CD4-positive, alpha-beta T cell treated with Interleukin-1 beta for 1 hour (primary cell): ENCODE results near the gene RPL36AL.
A peak's percentile ranks its signal among the peaks of the same experiment; 100 is the strongest.
"Not testable (repeated sequence)": the region's sequence is repeated elsewhere in the genome, so short reads cannot be mapped to it uniquely, and the experiment has no call there.

Experiments
- DNase-seq, 2 donors: peaks; one replicate each; pipeline ENCODE4 v3.0.0-alpha.2; 2020 to 2022

RPL36AL gene

GRCh38 chr14:49620182-49621113 lies at the start of gene RPL36AL, which contains the start of gene MGAT2:
Gene RPL36AL (minus strand): TSS chr14:49620626. CDS start chr14:49619104, 1,522 bp downstream.
Gene MGAT2 (plus strand): TSS chr14:49620799. CDS start chr14:49621269, 470 bp downstream.
- DNase-seq = peak; percentile 94 to 95

GRCh38 chr14:49659526-49660455 lies 39.4 kb upstream of the RPL36AL start:
- DNase-seq = no peak

GRCh38 chr14:49657500-49657899 lies 37.1 kb upstream of the RPL36AL start:
- not testable (repeated sequence) for DNase-seq

- DNase-seq = no peak
These were observed 34.1 kb upstream of the RPL36AL start for GRCh38 chr14:49654511-49654910.

GRCh38 chr14:49653508-49653907 lies 33.1 kb upstream of the RPL36AL start:
- DNase-seq = no peak

GRCh38 chr14:49642163-49642562 lies 21.7 kb upstream of the RPL36AL start:
- DNase-seq = no peak

GRCh38 chr14:49641697-49642129 lies 21.3 kb upstream of the RPL36AL start:
- DNase-seq = no peak

- no peak for DNase-seq
These were observed 20.4 kb upstream of the RPL36AL start for GRCh38 chr14:49640540-49641417.

GRCh38 chr14:49637534-49638078 lies 17.2 kb upstream of the RPL36AL start:
- DNase-seq = no peak

GRCh38 chr14:49636866-49637265 lies 16.4 kb upstream of the RPL36AL start:
- DNase-seq = no peak

- DNase-seq = peak; percentile 74 to 78
These were observed 14.3 kb upstream of the RPL36AL start, which contains the start of gene DNAAF2 for GRCh38 chr14:49634547-49635334. Gene DNAAF2 (minus strand): TSS chr14:49635244. CDS start chr14:49635149, 95 bp downstream.

- peak; percentile 94 to 95 for DNase-seq
These were observed 13.5 kb upstream of the RPL36AL start for GRCh38 chr14:49633640-49634546.

- peak in 1 of 2 donors; percentile 68 for DNase-seq
These were observed 3.8 kb upstream of the RPL36AL start for GRCh38 chr14:49623941-49624839.

GRCh38 chr14:49623387-49623786 lies 3.0 kb upstream of the RPL36AL start:
- DNase-seq = no peak

GRCh38 chr14:49622022-49622607 lies 1.7 kb upstream of the RPL36AL start:
- no peak for DNase-seq

- DNase-seq = peak; percentile 65 to 74
These were observed 872 bp upstream of the RPL36AL start for GRCh38 chr14:49621114-49621881.

GRCh38 chr14:49619730-49620129 lies 696 bp downstream of the RPL36AL start:
- DNase-seq = no peak
